GM19395 (cell line): Measurements from ENCODE around the gene GOLGA6C.
"Not testable (repeated sequence)": the region's sequence is repeated elsewhere in the genome, so short reads cannot be mapped to it uniquely, and the experiment has no call there.

Source experiments
- ATAC-seq: cut with Tn5 transposase; IDR thresholded peaks from one replicate; pipeline ENCODE4 v1.9.1; 2021; ENCODE audit warnings: mild to moderate bottlenecking, moderate library complexity; ENCODE audit not compliant: unreplicated experiment

The GOLGA6C gene

DNA sequence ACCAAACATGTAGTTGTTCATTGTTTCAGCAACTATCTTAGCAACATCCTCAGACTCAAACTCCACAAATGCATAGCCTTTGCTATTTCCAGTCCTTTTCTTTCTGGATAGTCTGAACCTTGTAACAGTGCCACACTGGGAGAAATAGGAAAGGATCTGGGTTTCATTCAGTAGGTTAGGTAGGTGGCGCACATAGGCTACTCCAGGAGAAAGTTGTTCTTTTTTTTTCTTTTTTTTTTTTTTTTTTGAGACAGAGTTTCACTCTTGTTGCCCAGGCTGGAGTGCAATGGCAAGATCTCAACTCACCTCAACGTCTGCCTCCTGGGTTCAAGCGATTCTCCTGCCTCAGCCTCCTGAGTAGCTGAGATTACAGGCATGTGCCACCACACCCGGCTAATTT lies 5.8 kb upstream of the GOLGA6C start:
- ATAC-seq, result not testable (repeated sequence)

DNA sequence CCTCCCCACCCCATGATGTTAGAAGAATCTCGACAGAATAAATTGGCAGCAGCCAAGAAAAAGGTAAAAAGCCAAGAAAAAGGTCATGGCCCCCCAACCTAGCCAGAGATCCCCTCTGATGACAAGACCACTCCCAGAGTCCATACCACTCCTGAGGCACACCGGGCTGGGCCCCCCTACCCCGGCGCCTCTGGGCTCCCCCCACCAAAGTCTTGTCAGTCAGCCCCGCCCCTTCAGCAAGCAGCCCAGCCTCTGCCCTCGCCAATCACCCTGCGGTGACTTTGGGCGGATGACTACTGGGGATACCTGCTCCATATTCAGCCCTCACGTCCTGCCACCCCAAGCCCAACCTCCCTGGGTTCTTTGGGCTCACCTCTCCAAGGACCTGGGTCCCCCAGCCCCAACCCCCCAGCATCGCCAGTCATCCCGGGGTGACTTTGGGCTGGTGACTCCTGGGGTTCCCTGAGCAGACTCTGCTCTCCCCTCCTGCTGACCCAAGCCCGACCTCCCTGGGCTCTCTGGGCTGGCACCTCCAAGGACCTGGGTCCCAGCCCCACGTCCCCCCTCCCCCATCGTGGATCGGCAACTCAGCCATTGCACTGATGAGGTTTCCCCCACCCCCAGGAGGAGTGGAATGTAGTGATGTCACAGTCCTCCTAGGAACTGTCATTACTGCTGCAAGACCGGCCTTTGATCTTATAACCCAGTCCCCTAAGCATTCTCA lies 648 bp downstream of the GOLGA6C start:
- not testable (repeated sequence) for ATAC-seq

DNA sequence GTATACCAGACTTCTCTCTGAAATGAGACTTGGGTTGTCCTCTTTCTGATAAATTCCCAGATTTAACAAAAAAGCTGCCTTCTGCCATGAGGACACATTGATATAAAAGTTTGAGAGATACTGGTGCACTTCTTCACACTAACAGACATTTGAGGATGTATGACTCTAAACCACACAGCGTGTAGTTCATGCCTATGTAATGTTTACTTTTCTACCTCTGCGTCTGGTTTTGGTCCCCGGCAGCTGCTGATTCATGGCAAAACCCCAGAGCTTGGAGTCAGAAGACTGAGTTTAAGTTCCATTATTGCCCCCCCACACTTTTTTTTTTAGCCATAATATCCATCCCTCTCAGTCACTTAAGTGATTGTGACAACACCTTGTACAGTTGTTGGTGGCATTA lies 1.7 kb downstream of the GOLGA6C start:
- ATAC-seq, result not testable (repeated sequence)

DNA sequence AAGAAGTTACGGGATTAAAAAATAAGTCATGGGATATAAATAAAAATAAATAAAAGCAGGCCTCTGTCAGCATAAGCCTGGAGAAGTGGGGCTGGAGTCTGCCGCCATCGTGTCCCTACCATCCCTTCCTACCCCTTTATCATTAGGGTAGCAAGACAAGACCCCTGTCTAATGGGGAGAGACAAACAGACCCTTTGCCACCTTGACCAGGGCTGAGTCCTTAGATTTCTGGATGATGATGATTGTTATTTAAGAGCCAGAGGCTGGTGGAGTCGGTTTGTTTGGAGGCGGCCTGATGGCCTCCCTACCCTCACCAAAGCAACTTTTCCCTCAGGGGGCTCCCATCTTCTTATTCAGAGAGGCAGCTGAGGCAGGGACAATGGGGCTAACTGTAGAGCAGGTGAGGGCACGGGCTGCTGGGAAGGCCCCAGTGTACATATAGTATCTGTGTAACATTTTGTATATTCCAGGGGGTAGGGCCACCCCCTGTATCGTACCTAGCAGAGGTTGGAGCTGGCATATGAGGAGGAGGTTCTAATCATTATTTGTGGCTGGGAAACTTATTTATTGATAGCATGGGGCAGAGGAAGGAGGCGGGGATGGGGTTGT lies 15.7 kb downstream of the GOLGA6C start:
- ATAC-seq, result not testable (repeated sequence)

DNA sequence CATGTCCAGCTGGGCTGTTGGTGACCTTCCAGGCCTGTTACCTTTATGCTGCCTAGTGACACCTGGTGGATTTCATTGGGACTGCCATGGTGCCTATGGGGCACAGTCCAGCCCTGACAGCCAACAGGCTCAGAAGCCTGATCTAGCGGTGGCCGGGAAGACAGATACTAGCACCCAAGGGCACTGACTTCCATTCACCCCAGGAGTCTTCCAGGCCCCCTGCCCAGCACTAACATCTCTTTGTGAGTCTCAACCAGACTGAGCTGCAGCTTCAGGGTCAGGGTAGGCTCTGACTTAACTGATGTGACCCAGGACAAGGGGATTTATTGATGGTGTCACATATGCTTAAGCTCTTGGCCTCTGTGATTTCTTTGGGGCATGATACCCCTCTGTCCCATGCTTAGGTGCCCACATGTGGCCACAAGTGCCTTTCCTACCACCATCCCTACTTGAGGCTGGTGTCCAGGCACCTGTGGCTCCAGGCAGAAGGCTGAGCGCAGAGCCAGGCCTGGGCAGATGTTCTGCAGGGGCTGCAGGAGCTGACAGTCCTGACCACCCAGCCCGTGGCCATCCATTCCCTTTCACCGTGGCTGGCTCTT lies 16.5 kb downstream of the GOLGA6C start:
- ATAC-seq, result peak; percentile 86

DNA sequence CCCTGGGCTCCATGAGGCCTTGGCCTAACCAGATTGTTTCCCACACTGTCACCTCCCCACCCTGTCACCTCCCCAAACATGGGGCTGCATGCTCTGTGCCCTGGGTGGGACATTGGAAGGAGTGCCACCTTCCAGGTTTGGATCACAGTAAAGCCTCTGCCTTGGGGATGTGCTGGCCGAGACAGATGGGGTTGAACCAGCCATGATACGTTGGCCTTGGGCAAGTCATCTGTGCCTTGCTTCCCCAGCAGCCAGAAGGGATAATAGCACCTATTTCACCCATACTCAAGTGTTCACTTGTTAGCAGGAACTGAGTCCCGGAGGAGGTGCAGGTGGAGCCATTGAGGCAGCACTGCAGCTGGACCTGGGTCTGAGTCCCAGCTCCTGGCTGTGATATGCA lies 17.5 kb downstream of the GOLGA6C start:
- not testable (repeated sequence) for ATAC-seq

DNA sequence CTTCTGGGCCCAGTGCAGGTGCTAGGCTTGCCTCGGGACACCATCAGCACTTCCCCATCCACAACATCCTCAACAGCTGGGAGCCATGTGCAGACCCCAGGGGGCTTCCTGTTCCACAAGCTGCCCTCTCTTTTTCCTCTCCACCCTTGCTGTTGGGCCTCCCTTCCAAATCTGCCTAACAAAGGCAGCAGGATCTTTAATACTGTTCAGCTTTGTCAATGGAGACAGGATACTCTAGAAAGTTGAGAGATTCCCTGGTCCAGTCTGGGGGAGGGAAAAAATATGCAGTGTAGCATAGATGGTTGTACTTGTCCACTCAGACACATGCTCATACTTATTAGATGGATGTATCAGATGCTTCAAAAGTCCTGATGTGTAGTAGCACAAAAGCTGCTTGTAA lies 20.4 kb downstream of the GOLGA6C start:
- not testable (repeated sequence) for ATAC-seq

DNA sequence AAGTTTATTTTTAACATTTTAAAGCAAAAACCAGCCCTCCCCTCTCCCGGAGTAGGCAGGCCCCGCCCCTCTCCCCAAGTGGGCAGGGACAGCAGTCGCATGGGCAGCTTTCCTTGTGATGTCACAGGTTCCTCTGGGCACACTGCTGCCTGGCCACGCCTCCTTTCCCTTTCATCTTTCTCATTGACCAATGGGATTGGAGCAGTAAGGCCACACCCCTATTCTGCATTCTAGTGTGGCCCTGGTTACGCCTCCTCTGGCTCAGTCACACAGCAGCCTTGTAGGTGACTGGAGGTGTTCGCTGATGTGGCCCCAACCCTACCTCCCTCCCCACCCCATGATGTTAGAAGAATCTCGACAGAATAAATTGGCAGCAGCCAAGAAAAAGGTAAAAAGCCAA lies 24.4 kb downstream of the GOLGA6C start, which contains the start of gene GOLGA6D:
TSS of gene GOLGA6D (plus strand) at position 264 of the 400 bp plus-strand sequence. CDS start at position 305, 41 bp downstream.
- not testable (repeated sequence) for ATAC-seq

DNA sequence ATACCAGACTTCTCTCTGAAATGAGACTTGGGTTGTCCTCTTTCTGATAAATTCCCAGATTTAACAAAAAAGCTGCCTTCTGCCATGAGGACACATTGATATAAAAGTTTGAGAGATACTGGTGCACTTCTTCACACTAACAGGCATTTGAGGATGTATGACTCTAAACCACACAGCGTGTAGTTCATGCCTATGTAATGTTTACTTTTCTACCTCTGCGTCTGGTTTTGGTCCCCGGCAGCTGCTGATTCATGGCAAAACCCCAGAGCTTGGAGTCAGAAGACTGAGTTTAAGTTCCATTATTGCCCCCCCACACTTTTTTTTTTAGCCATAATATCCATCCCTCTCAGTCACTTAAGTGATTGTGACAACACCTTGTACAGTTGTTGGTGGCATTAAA lies 26.0 kb downstream of the GOLGA6C start:
- not testable (repeated sequence) for ATAC-seq

DNA sequence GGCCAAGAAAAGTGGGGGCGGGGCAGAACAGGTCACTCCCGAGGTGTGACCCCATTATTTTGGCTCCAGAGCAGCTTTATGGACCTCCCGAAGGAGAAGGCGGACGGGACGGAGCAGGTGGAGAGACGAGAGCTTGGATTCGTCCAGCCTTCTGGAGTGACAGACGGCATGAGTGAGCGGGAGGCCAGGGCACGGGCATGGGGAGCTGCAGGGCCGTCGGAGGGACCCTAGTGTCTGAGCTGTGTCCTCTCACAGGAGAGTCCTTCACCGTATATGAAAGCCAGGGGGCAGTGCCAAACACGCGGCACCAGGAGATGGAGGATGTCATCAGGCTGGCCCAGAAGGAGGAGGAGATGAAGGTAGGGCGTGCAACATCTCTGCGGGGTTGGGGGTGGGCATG lies 35.5 kb downstream of the GOLGA6C start:
- not testable (repeated sequence) for ATAC-seq

DNA sequence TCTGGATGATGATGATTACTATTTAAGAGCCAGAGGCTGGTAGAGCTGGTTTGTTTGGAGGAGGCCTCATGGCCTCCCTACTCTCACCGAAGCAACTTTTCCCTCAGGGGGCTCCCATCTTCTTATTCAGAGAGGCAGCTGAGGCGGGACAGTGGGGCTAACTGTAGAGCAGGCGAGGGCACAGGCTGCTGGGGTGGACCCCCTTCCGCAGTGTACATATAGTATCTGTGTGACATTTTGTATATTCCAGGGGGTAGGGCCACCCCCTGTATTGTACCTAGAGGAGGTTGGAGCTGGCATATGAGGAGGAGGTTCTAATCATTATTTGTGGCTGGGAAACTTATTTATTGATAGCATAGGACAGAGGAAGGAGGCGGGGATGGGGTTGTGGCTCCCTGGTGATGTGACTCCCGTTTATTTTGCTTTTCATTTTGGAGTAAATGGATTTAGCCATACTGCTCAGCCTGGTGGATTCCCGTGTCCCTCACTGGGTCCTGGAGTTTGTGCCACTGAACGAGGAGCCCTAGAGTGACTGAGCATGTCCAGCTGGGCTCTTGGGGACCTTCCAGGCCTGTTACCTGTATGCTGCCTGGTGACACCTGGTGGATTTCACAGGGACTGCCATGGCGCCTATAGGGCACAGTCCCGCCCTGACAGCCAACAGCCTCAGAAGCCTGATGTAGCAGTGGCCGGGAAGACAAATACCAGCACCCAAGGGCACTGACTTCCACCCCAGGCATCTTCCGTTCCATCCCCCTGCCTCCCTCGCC lies 40.6 kb downstream of the GOLGA6C start:
- peak; percentile 63 for ATAC-seq

DNA sequence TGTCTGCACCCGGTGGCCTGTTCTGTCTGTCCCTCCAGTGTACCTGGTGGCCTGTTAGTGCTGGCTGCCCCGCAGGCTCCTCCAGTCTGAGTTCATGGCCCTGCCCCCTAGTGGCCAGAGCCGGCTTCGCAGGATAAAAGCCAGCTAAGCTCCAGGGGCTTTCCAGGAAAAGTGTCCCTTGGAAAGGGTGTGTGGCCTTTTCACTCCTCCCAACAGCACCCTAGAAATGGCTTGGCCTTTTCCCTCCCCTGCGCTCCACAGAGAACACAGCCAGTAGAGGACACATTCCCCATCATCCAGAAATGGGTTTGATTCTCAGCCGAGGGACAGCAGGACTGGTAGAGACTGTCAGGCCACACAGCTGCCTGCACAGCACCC lies 41.2 kb downstream of the GOLGA6C start:
- ATAC-seq, result peak; percentile 62

DNA sequence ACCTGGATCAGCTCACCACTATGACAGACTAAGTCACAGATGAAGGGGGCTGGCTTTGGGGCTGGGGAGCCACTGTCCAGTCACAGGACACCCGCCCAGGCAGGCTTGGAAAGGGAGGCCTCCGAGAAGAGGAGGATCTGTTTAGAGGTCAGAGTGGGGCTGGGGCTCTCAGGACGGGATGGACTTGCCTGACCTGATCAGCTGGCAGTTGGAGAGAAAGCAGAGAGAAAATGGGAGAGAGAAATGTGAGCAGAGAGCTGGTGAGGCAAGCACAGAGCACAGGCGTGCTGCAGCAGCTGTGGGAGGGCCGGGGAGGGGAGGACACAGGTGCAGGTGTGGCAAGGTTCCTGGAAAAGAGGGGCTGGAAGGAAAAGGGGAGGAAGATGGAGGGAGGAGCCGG lies 41.9 kb downstream of the GOLGA6C start:
- ATAC-seq, result not testable (repeated sequence)

DNA sequence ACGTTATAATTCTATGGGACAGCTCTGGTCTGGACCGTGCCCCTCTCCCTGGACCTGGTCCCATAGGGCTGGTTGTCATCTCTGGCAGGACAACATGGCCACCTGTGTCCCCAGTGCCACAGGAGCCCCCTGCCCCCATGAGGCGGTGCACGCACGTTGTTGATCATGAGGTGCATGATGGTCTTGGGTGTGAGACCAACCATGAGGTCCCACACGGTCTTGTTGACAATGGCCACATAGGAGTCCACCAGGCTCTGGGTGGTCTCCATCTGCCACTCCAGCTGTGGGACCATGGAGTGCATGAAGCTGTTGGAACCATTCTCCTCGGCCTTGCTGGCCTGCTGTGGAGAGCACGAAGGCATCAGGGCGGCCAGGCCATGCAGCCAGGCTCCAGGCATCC lies 44.2 kb downstream of the GOLGA6C start:
- ATAC-seq, result no peak

DNA sequence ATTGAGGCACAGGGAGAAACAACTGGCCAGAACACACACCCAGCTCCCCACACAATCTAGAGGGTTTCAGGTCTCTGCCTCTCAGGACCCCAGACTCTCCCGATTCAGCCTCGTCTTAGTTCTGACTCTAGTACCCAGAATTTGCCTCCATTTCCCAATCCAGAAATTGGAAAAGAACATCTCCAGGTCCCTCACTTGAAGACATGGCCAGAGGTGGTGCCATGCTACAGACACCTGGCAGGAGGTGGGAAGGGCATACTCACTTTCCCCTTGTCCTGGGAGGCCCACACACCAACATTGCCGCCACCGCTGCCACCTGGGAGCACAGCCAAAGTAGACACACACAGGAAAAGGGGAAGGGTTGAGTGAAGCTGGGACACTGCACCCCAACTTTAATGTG lies 44.6 kb downstream of the GOLGA6C start:
- ATAC-seq, result not testable (repeated sequence)

DNA sequence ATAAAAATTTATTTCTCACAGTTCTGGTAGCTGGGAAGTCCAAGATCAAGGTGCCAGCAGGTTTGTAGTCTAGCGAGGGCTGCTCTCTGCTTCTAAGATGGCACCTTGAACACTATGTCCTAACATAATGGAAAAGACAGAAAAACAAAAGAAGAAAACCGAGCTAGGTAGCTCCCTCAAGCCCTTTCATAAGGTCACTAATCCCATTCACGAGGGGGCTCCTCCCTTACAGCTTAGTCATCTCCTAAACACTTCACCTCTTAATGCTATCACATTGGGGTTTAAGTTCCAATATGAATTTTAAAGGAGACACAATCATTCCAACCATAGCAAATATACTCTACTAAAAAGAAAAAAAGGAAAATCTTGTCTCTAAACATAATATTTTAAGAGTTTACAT lies 48.1 kb downstream of the GOLGA6C start:
- no peak for ATAC-seq

DNA sequence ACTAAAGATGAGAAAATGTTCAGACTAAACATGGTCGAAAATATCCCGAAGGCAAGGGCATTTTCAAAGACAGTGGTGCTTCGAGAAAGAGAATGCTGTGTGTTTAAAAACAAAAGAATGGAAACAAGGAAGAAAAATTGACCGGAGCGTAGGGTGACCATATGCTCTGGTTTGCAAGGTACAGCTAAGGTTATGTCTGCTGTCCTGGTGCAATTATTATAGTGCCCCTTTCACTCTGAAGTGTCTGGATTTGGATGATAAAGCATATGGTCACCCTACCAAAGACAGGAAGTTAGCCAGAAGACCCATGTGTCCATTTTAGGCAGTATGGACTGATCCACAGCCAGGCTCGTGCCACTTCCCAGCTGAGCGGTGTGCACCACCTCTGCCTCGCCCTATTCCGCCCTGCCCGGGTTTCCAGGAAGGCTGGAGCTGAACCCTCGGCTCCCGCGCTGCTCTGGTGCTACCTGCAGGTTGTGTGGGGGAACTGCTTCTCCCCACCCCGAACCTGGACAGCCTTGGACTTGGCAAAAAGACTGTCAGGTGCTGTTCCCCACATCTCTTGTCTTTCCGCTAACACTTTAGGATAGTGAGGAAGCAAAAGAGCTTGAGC lies 49.8 kb downstream of the GOLGA6C start:
- ATAC-seq, result no peak

DNA sequence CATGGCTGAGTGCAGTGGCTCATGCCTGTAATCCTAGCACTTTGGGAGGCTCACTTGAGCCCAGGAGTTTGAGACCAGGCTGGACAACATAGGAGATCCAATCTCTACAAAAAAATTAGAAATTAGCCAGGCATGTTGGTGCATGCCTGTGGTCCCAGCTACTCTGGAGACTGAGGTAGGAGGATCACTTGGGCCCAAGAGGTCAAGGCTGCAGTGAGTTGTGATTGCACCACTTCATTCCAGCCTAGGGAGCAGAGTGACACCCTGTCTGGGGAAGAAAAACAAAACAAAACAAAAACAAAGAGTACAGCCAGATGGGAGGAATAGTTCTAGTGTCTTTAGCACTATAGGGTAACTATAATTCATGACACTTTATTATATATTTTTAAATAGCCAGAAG lies 51.6 kb downstream of the GOLGA6C start:
- no peak for ATAC-seq

DNA sequence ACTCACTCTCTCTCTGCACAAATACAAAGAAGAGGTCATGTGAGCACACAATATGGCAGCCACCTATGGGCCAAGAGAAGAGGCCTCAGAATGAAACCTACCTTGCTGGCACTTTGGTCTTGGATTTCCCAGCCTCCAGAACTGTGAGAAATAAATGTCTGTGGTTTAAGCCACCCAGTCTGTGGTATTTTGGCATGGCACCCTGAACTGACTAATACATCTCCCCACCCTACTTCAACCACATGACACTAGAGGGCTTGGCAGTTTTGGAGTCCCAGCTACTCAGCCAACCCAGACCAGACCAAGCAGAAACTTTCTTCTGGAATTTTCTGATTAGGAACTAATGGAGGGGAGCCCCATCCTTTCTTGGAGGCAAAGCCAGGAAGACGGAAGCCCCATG lies 54.4 kb downstream of the GOLGA6C start:
- not testable (repeated sequence) for ATAC-seq

DNA sequence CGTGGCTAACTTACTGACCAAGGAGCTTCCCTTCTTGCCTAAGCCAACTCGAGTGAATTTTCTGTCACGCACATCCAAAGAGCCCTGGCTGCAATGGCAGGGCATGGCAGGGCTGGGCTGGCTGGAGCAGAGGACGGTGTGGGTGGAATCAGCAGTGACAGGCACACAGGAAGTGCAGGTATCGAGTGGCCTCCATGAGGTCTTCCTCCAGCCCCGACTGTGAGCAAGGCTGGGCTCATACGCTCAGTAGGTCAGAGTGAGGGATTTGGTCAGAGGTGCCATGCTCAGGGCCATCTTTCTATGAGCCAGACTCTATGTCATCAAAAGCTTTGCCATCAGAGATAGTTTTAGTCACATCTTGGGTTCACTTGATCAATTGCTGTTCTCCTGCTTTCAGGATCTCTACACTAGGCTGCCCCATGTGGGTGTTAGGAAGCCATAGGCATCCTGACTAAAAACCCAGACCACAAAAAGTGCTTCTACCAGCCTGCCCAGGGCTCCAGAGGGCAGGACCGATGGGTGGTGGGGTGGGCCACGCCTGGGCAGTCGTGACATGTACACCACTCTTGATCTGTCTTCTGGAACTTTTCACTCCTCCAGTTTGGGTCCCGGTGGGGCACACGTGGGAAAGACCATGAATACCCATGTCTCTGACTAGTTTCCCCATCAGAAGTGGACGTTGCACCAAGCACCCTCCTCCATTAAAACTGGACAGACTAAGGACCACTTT lies 55.1 kb downstream of the GOLGA6C start:
- no peak for ATAC-seq
